ENCODE results near the gene CCM2.
A peak's percentile ranks its signal among the peaks of the same experiment; 100 is the strongest.
"Not testable (repeated sequence)": the region's sequence is repeated elsewhere in the genome, so short reads cannot be mapped to it uniquely, and the experiment has no call there.

The CCM2 gene

DNA sequence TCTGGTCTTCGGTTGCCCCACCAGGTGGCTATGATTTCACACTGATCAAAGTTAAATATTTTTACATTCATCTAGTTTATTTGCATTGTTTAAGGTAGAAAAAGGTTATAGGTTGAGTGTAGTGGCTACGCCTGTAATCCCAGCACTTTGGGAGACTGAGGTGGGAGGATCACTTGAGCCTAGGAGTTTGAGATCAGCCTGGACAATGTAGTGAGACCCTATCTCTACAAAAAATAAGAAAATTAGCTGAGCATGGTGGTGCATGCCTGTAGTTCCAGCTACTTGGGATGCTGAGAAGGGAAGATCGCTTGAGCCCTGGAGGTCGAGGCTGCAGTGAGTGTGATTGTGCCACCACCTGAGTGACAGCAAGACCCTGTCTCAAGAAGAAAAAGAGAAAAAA is 3.8 kb downstream of the CCM2 start:
- DNase-seq, result no peak

DNA sequence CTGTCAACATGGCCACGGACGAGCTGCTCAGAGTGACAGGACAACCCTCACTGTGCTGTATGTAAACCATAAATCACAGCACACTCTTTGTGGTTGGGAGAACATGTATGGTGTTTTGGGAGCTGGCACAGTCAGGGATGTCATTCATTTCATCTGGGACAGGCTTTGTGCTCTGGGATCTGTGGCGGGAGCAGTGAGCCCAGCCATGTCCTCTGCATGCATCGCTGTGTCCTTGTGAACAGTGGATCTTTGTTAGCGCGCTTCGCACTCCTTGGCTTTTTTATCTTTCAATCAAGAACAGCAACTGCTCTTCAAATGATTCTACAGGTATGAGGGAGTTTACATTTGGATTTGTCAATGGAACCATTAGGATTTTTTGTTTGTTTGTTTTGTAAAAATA is 7.1 kb downstream of the CCM2 start:
- no peak for DNase-seq

DNA sequence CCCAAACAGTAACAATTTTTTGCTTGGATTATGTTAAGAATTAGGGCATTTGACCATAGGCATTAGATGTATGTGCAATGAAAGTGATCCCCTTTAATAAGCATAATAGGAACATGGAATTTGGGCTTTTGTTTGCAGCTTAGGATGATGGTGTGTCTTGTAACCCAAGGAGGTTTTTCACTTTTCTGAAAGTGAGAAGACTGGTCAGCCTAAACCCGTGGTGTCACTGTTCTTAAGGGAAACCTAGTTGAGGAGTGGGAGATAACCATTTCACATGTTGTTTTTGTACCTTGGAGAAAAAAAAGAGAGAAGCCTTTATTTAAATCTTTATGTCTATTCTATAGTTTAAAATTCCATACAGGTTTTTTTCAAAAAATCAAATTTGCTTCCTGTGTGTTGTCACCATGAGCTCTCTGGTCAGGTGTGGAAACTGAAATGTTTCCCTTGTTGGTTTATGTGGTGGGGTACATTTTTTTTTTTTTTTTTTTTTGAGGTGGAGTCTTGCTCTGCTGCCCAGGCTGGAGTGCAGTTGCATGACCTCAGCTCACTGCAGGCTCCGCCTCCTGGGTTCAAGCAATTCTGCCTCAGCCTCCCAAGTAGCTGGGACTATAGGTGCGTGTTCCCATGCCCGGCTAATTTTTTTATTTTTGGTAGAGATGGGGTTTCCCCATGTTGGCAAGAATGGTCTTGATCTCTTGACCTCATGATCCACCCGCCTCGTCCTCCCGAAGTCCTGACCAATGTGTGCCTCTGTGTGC is 7.7 kb downstream of the CCM2 start:
- no peak for DNase-seq

DNA sequence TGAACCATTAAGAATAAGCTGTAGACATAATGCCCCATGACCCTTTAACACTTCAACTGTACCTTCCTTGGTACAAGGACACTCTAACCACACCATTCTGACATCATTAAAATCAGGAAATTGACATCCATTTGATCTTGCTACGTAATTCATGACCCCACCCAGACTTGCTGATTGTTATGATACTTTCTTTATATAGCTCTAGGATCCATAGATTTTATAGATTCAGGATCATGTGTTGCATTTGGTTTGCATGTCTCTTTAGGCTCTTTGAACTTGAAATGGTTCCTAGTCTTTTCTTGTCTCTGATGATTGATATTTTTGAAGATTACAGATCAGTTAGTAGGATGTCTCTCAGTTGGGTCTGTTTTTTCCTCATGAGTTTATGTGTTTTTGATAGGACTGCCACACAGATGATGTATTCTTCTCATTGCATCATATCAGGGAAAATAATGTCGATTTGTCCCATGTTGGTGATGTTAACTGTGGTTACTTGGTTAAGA is 13.5 kb downstream of the CCM2 start:
- DNase-seq, result no peak

DNA sequence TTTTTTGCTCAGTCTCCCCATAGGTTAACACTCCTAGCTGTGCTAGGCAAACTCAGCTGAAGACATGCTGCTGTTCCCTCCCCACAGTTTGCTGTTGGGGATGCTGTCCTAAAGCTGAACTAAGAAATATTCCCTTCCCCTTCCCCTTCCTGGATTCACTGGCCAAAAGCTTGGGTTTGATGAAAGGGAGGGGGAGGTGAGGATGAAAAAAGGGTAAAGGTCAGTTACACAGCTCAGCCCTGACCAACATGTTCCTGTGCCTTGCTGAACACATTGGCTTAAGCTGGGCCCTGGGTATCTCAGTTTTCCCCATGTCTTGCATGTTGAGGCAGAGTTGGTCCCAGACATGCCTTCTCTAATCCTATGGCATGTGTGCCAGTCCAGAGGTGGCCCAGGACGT is 15.3 kb downstream of the CCM2 start:
- no peak for DNase-seq

DNA sequence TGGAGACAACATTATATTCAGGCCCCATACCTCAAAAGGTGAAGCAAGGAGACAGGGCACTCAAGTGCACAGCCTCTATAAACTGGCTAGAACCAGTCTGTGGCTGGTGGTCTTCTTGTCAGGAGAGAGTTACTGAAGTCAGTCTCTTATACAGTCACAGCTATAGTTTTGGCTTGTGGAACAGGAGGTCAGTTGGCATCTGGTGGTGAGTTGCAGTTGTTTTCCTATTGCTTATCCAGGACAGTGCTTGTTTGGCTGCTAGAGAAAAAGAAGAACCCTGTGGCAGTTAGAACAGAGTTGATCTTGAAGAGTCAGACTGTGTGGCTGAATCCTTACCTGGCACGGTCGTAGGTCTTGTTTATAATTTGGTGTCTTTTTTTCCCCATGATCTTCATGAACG is 17.3 kb downstream of the CCM2 start:
- DNase-seq, result no peak

DNA sequence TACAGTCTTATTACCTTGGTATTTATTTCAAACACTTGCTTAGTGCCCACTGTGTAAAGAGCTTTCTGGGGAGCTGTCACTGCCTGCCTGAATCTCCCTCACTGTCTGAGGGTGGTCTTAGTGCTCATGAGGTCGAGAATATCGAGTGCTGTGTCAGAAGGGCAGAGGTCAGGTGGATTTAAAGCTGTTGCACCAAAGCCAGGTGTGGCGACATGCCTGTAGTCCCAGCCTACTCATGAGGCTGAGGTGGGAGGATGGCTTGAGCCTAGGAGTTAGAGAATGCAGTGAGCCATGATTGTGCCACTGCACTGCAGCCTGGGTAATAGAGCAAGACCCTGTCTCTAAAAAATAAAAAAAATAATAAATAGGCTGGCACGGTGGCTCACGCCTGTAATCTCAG is 20.9 kb downstream of the CCM2 start:
- no peak for DNase-seq

DNA sequence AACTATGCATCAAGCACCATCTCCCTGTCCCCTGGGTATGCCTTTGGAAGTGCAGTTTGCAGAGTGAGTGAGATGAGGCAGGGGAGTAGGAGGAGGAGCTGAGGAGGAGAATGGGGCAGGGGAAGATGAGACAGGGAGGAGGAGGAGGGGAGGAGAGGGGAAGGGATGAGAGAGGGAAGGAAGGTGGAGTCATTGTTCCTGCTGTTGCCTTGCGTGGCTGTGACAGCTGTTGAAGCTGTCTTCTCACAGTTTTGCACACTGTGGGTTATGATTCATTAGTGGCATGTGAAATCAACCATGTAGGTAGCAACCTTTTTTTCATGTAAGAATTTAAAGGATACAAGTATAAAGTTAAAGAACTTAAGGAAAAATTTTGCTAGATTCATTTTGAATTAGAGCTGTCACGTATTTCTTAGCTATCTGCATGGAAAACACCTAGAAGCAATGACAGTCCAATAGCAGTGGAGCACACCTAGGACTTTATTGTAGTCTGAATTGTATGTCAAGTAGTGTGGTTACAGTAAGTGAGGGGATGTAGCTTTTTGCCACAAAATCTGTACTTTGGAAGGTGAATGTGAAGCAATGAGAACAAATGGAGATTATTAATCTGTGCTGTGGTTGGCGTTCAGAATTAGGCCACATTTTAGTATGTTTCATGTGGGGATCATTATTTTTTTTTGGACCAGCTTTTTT is 21.7 kb downstream of the CCM2 start:
- peak; percentile 51 for DNase-seq

DNA sequence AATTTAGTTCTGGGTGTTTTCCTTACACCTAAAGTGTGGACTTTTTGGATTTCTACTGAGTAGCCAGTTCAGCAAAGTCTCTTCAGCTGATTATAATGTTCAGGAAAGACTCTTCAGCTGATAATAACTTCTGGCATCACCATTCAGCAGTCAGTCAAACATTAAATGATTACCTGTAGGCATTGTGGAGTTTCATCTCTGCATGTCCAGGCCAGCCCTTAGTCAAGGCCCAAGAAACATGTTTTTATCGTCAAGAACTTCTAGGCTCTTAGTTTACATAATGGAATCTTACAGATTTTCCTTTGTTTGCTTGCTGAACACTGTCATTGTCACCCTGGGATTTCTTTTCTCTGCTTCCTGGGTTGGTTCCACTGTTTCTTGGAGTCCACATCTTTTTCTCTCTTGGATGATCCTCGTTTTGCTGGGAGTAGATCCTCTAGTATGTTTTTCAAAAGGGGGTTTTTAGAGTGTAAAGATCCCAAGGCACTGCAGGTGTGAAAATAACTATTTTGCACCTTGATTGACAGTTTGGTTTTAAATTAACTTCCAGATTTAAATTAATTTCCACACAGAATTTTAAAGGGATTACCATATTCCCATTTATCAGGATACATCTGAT is 24.2 kb downstream of the CCM2 start:
- no peak for DNase-seq

DNA sequence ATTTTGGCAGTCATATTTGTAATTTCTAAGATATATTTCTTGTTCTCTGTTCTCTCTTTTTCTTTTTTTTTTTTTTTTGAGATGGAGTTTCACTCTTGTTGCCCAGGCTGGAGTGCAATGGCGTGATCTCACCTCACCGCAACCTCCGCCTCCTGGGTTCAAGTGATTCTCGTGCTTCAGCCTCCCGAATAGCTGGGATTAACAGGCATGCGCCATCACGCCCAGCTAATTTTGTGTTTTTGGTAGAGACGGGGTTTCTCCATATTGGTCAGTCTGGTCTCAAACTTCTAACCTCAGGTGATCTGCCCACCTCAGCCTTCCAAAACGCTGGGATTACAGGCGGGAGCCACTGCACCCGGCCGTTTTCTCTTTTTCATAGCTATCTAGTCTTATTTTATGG is 25.5 kb downstream of the CCM2 start:
- not testable (repeated sequence) for DNase-seq

DNA sequence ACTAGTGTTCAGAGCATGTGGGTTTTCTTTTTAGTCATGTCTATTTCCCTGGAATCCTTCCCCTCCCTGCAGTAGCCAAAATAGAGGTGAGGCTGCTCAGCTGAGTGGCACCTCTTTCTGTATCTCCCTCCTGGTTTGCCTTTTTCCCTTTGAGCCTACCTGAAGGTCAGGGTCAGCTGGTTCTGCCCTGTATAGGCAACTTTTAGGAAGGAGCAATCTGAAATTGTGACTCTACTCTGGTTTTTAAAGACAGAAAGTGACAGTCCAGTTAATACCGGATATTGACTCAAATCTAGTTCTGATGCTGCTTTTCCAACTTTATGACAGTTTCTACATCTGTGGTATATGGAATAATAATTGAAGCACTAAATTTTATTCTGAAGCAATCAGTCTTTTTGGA is 26.0 kb downstream of the CCM2 start:
- no peak for DNase-seq

DNA sequence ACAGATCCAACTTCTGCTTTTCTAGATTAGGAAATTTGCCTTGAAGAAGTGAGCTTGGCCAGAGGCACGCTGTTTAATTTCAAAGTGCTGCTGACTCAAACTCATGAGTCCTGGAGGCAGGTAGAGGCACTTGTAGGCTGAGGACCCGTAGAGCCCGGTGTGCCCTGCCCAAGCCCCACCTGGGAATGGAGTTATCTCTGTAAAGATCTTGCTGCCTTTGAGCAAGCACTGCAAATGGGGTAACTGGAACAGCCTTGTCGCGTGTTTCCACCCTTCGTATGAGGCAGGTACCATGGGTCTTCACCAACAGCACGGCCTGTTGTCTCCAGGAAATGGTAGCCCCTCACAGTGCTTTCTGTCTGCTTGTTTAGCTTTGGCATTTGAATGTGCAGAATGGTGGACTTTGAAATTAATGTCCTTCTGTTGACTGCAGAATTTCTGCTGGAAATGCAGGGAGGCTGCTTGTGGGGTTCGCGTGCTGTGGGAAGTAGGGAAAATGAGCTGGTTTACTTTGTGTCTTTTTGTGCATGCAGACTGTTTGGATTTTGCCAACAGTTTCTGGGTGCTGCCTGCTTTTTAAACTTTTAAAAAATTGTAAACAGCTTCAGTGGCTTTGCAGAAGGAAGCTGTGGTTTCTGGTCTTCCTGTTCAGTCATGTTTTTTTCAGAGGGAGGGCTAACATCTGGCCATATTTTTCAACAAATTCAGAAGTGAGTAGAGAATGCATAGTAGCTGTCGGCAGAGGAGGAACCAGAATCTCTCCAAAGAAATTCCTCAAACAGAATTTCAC is 27.2 kb downstream of the CCM2 start:
- DNase-seq, result peak; percentile 43

DNA sequence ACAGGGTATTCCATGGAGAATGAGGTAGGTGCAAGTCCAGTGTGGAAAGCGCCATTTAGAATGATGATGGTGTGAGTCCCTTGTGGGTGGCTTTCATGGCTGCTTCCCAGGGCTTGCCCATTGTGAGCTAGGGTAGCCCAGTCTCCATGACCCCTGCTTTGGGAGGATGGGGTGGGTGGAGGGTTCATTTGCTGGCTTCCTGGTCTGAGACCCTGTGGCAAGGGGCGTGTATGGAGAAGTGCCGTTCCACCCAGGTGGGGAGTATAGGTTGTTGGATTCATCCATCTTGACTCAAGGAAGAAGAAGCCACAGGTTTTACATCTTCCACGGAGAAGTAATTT is 27.7 kb downstream of the CCM2 start:
- DNase-seq, result no peak

DNA sequence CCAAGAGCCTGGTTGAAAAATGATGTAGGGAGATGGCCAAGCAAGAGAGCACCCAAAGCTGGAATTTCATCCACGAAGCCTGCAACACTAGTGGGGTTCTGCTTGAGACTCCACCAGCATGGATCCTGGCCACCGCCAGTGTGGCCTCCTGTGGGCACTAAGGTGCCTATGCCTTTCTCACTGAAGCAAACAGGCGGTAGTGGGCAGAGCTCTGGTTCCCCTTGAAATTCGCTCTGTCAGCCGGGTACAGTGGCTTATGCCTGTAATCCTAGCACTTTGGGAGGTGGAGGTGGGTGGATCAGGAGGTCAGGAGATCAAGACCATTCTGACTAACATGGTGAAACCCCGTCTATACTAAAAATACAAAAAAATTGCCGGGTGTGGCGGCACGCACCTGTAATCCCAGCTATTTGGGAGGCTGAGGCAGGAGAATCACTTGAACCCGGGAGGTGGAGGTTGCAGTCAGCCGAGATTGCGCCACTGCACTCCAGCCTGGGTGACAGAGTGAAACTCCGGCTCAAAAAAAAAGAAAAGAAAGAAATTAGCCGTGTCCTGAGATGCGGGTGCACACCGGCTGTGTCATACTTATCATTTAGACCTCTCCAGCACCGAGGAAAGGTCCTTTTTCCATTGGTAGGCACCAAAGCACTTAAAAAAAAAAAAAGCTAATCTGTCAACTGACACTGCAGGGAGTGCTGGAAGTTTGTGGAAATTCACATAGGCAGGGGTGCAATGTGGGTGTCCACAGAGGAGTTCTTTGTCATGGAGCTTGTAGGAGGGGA is 28.3 kb downstream of the CCM2 start:
- no peak for DNase-seq

DNA sequence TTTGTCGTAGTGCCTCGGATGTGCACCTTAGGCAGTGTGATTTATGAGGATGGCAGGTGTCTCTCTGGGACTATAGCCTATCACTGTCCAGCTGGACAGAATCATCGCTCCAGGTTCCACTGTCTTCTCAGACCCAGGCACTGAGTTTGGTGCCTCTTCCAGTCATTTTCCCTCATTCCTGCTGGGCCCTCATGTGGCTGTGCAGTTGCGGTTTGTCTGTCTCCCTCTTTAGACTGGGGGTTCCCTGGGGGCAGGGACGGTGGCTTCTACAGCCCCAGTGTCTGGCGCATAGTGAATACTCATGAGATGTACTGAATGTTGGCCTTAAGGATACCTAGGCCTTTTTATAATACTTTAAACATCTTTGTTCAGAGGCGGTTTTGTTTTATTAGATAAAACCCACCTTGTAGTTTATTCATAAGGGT is 28.9 kb downstream of the CCM2 start:
- DNase-seq, result no peak

DNA sequence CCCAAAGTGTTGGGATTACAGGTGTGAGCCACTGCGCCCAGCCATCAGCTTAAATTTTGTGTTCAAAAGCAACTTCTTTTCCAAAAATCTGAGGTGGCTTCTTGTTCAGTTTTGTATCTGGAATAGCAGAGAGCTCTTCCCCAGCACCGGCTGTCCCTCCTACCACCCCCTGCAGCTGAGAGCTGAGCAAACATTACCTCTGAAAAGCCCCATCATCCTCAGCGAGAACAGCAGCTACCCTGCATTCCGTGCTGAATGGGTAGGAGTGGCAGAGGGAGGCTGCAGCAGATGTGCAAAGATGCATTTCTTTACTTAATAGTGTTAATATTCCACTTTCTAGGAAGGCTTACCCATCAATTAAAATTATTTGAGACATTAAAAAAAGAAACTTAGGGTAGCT is 31.8 kb downstream of the CCM2 start:
- no peak for DNase-seq

DNA sequence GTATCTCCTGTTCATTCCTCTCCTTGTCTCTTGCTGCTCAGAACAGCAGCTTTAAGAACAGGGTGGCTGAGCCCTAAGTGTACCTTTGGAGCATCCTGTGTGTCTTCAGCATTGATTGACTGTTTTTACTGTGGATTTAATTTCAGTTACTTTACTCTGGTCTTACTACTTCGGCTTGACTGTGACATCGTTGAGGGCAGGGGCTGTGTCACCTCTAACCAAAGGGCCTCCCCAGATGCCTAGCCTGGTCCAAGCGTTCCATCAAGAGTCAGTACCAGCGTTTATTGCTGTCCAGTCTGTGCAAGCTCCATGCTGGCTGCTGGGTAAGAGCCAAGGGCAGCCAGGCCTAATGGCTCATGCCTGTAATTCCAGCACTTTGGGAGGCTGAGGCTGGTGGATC is 32.4 kb downstream of the CCM2 start:
- no peak for DNase-seq

DNA sequence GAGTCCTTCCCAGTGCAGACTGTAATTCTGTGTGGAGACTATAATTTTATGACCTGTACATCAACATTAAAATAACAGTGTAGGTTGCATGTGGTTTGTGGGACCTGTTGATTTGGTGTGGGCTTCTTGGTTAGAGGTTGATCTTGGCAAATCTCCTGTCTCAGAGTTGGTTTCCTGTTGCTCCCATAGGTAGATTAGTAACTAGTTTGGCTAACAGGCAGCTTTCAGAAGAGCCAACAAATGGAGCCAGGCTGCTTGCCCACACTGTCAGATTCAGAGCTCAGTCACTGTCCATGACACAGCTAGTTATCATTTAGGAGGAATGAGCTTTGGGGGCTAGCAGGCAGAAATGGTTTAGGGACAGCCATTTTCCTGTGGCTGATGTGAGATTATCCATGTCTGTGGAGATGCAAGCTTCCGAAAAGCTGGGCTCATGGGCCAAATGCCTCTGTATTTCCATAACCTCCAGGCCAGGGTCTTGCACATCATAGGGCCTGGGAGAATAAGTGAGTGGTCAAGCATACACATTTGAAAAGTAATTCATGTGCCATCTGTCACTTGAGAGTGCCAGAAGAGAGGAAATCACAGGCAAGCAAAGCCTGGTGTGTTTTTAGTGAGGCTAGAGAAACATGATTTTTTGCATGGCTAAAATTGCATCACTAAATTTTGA is 33.4 kb downstream of the CCM2 start:
- peak; percentile 60 for DNase-seq

DNA sequence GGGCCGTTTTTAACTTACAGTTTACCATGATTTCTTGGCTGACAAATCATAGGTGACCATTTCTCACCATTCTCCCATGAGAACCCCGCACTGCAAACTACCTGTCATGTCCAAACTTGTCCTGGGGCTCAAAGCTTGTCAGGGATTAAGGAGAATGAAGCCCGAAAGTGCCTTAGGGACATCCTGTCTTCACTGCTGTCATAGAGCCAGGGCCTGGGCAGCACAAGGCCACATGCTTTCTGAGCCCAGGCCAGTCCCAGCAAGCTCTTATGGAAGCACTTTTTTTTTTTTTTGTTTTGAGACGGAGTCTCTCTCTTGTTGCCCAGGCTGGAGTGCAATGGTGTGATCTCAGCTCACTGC is 33.9 kb downstream of the CCM2 start:
- DNase-seq, result no peak

DNA sequence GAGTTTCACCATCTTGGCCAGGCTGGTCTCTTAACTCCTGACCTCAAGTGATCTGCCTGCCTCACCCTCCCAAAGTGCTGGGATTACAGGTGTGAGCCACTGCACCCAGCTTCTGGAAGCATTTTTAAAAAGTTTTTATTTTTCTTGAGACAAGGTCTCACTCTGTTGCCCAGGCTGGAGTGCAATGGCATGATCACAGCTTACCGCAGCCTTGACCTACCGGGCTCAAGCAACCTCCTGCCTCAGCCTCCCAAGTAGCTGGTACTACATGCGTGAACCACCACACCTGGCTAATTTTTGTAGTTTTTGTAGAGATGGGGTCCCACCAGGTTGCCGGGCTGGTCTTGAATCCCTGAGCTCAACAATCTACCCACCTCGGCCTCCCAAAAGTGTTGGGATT is 34.7 kb downstream of the CCM2 start:
- not testable (repeated sequence) for DNase-seq

DNA sequence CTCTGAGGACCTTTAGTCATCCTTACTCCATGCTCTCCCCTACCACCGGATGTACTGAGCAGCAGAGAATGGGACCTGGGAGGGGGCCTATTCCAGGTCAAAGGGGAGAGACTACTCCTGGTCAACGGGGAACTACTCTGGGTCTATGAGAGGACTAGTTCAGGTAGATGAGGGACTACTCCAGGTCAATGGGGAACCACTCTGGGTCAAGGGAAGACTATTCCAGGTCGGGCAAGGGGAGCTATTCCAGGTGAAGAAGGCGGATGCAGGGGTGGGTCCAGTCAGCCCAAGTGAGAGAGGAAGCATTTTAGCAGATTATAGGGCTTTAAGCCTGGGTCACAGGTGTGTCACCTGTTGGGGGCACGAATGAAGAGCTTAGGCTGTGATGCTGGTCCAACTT is 35.4 kb downstream of the CCM2 start:
- no peak for DNase-seq

DNA sequence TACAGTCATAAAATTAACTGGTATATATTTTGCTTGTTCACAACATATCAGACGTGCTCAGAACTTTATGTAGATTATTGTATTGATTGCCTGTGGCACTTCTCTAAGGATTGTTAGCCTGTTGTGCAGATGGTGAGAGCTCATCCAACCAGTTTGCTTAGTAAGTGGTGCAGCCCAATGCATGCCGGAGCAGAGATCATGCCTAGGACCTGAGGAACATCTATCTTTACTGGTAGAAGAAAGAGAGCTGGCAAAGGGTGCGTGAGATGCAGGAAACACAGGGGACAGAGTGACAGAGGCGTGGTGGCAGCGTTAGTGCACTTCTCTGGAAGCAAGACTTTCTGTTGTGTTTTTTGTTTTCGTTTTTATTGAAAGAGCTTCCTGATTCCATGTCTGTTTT is 35.9 kb downstream of the CCM2 start:
- no peak for DNase-seq
